ENCODE data around the gene MAGI2. TPM values are rescaled to one million over a fixed set of nuclear protein-coding genes. Genes with fewer than 3 reads are reported as not detected.

MAGI2 gene
- total RNA-seq, 4 donors from 2014 or later = 0.90 to 2.4 (median 0.99) TPM

- ATAC-seq (peak; percentile 89 to 92), DNase-seq (no peak)
- Histone ChIP-seq H3K4me3 (no peak overlapping the region), H3K4me1 (no peaks in the 10 kb centered on the region), H3K9me3 (no peaks in the 10 kb centered on the region), H3K36me3 (no peaks in the 10 kb centered on the region), H3K27me3 (no peaks in the 10 kb centered on the region), H3K27ac (no peak overlapping the region)
- in situ Hi-C loops (cut with MboI; ENCODE audit: low sequenced_read_pairs in 4 of 4) (no loop called here), intact Hi-C loops (cut with DNase I; ENCODE audit: low total_unique reads) (no loop called here)
- TF ChIP-seq CTCF (IDR thresholded peaks at IDR 0.05 in 4 of 5, conservative IDR thresholded peaks at IDR 0.05 in 1 of 5) = no peak
- TF ChIP-seq POLR2A (IDR thresholded peaks at IDR 0.05) = no peak
These were observed 8.2 kb upstream of the MAGI2 start for GRCh38 chr7:79461660-79462059.

- in situ Hi-C loops (cut with MboI; ENCODE audit: low sequenced_read_pairs in 4 of 4) = no loop called here
- DNase-seq (no peak), ATAC-seq (no peak)
- Histone ChIP-seq H3K36me3 (no peaks in the 10 kb centered on the region), H3K27me3 (no peaks in the 10 kb centered on the region), H3K27ac (no peak overlapping the region), H3K4me1 (no peaks in the 10 kb centered on the region), H3K9me3 (no peaks in the 10 kb centered on the region), H3K4me3 (no peak overlapping the region)
- TF ChIP-seq CTCF (IDR thresholded peaks at IDR 0.05 in 4 of 5, conservative IDR thresholded peaks at IDR 0.05 in 1 of 5) = no peak
- no peak for TF ChIP-seq POLR2A (IDR thresholded peaks at IDR 0.05)
- intact Hi-C loops (cut with DNase I; ENCODE audit: low total_unique reads) = loop anchor here (10.0 kb wide), 1 partner anchor 1765 kb away; the partner anchor contains the start of gene RSBN1L
These were observed 5.9 kb upstream of the MAGI2 start for GRCh38 chr7:79459381-79459780.

GRCh38 chr7:79458796-79459195 is 5.3 kb upstream of the MAGI2 start:
- Histone ChIP-seq H3K27me3 (no peaks in the 10 kb centered on the region), H3K27ac (no peak overlapping the region), H3K36me3 (no peaks in the 10 kb centered on the region), H3K9me3 (no peaks in the 10 kb centered on the region), H3K4me1 (no peaks in the 10 kb centered on the region), H3K4me3 (no peak overlapping the region)
- in situ Hi-C loops (cut with MboI; ENCODE audit: low sequenced_read_pairs in 4 of 4) (no loop called here), intact Hi-C loops (cut with DNase I; ENCODE audit: low total_unique reads) (loop anchor here (10.0 kb wide), 1 partner anchor 1764 kb away; the partner anchor contains the start of gene RSBN1L)
- DNase-seq (no peak), ATAC-seq (no peak)
- TF ChIP-seq POLR2A (IDR thresholded peaks at IDR 0.05) = no peak
- TF ChIP-seq CTCF (IDR thresholded peaks at IDR 0.05 in 4 of 5, conservative IDR thresholded peaks at IDR 0.05 in 1 of 5) = no peak

- DNase-seq = no peak
- Histone ChIP-seq H3K4me3 (peak overlapping the region in 2 of 4 donors; percentile 84 to 85), H3K27me3 (no peaks in the 10 kb centered on the region), H3K27ac (peak overlapping the region in 1 of 4 donors; percentile 86), H3K4me1 (peaks cover 0 to 6% of the 10 kb centered on the region in 2 donors), H3K9me3 (no peaks in the 10 kb centered on the region), H3K36me3 (no peaks in the 10 kb centered on the region)
- ATAC-seq = no peak
- TF ChIP-seq POLR2A (IDR thresholded peaks at IDR 0.05) (no peak), CTCF (IDR thresholded peaks at IDR 0.05 in 4 of 5, conservative IDR thresholded peaks at IDR 0.05 in 1 of 5) (no peak)
- intact Hi-C loops (cut with DNase I; ENCODE audit: low total_unique reads) (loop anchor here (10.0 kb wide), 1 partner anchor 1760 kb away; the partner anchor contains the start of gene RSBN1L), in situ Hi-C loops (cut with MboI; ENCODE audit: low sequenced_read_pairs in 4 of 4) (no loop called here)
These were observed 1.8 kb upstream of the MAGI2 start for GRCh38 chr7:79455173-79455790.
